NCI-H146 (cell line): ENCODE results near the gene GBP7.
"Not testable (repeated sequence)": the region's sequence is repeated elsewhere in the genome, so short reads cannot be mapped to it uniquely, and the experiment has no call there.

Experiments
- DNase-seq: peaks from one replicate; lab custom pipeline; 2025; lab: John Stamatoyannopoulos, UW

Gene GBP7

DNA sequence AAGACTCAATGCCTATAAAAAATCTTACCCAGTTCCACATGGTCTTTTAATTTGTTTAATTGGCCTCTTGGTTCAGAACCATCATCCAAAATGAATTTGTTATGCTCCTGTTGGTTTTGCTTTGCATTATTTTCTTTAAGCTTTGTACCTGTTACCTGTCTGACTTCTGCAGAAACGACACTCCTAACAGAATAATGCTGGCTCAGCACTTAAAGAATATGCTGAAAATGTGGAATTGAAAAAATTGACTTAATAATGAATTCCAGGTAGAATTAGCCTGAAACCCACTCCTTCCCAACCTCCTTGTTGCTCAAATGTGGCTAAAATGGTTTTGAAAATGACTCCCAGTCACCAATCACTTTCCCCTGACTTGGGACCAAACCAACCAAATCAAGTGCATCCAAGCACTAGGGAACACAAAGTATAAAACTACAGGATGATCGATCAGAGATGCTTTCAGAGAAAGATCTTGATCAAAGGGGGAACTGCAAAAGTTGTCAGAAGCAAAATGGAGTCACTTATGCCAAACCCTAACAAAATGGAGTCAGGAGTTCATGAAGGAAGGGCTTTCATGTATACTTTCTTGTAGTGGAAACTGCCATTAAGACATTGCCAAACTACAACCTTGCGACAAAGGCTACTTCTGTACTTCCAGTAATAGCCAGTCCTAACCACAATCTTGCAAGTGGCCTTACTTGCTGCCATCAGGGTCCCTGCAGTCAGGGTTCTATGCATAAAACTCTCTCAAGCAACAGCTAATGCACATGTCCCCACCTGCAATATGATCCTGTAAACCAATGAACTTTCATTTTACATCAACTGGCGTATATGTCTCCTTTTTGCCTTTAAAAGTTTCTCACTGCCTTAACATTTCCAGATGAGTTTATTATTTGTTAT is 5.4 kb downstream of the GBP7 start:
- no peak for DNase-seq

DNA sequence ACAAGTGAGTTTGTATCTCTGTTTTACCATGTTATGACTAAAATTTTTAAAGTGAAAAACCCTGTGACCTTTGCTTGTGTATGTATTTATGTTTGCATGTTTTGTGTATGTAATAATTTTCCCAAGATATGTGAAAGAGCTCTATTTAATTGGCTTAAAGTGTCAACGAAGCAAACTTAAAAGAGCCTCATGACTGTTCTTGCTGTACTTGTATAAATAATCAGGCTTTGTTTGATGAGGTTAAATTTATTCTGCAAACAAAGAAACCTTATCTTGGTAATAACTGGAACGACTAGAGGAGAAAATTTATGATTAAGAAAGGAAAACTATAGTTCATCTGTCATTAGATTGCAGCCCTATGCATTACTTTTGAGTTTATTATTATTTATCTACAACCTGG is 6.6 kb downstream of the GBP7 start:
- no peak for DNase-seq

GRCh38 chr1:89167590-89168230 is 8.1 kb downstream of the GBP7 start:
- DNase-seq: no peak

DNA sequence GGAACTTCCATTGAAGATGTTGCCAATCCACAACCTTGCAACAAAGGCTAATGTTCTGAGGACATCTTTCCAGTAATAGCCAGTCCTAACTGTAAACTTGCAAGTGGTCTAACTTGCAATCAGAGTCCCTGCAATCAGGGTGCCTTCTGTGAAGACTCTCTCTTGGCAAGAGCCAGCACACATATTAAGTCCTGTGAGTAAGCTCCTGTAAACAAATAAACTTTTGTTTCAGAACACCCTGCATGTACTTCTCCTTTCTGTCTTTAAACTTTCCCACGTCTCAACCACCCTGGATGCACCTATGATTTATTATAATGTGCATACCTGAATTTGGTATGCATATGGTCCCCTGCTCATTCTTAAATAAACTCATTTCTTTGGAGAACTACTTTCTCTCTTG is 9.1 kb downstream of the GBP7 start:
- DNase-seq: no peak

GRCh38 chr1:89165811-89166210 is 10.0 kb downstream of the GBP7 start:
- DNase-seq: no peak

DNA sequence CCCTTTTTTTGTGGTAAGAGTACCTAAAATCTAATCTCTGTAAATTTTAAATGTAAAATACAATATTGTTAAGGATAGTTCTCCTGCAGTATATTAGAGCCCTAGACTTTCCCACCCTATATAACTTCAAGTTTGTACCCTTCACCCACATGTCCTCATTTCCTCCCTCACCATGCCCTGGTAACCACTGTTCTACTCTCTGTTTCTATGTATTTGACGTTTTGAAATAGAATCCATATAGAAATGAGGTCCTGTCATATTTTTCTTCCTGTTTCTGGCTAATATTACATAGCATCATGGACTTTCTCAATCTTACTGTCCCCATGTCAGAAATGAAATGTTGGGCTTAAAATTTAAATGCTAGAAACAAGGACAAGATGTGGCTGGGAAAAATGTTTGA is 24.8 kb downstream of the GBP7 start:
- DNase-seq: no peak

GRCh38 chr1:89149976-89150375 is 25.8 kb downstream of the GBP7 start:
- no peak for DNase-seq

GRCh38 chr1:89149229-89149628 is 26.6 kb downstream of the GBP7 start:
- peak; percentile 1 for DNase-seq

DNA sequence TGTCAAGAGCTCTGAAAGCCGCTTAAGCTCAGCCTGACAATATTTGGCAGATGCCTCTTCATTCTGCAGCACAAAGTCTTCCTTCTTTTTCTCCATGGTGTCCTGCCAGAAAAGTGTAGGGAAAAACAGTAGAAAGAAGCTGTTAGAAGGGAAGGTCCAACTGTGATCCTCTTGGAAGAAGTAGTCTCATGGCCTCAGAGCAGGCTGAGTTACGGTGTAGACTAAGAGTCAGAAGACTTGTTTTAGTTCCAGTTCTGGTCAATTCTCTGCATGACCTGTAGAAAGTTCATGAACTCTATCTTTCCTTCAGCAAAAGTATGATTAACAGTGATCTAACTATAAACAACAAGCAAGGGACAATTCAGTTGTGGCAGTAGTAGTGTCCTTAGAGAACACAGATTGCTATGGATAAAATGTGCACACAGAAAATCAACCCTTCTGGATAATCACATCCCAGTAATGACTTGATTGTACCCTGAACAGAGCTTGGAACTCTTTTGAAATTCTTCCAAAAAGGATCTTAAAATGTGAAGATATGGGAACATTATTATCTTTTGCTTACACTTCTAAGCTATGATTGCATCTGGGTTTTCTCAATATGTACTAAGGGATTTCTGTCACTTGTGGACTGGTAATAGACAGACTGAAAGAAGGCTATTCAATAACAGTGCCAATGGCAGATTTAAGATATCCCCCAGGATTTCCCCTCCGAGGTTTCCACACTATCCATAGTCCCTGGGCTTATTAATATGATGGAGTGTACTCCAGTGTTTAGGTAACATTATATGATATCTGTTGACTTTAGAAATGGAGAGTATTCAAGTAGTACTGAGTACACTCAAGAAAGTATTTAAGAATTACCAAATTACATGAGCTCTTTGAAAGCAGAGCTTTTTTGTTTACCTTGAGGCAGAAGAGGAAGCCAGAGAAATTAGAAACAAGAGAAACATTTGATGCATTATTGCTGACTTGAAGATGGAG is 27.8 kb downstream of the GBP7 start:
- DNase-seq: no peak

DNA sequence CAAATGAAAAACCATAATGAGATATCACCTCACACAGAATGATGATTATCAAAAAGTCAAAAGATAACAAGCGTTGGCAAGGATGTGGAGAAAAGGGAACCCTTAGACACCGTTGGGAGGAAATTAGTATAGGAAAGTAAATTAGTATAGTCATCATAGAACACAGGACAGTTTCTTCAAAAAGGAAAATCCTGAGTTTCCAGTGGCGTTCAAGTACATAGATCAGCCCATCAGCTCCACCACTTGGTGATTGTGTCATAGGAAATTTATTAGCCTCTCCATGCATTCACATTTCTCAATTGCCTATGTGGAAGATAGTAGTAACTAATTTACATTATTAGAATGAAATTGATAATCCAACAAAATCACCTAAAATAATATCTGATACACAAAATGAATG is 29.1 kb downstream of the GBP7 start:
- no peak for DNase-seq

- no peak for DNase-seq
These were observed 32.3 kb downstream of the GBP7 start for GRCh38 chr1:89143484-89143883.

DNA sequence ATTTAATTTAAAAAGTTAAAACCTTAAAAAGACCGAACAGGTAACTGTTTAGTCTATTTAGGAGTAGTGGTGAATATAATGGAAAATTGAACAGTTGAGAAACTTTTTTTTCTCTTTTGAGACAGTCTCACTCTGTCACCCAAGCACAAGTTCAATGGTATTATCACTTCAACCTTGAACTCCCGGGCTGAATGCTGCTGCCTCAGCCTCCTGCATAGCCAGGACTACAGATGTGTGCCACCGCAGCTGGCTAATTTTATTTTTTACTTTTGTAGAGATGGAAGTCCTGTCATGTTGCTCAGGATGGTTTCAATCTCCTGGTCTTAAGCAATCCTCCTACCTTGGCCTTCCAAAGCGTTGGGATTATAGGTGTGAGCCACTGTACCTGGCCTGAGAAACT is 33.6 kb downstream of the GBP7 start:
- DNase-seq: no peak

DNA sequence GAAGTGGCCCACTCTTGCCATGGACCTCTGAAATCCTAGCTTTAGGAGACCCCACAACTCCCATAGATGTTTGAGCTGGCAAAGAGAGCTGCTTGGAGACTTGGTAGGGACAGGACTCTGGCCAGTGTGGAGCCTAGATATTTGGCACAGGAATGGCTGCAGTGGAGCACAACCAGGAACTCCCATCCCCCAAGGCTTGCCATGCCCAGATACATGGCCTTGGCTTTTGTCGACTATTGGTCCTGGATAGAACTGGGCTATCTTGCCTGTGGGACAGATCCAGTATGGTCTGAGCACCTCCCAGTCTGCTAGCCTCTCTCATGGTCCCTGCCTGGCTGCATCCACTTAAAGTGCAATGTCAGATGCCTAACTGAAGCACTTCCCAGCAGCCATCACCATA is 42.1 kb downstream of the GBP7 start:
- no peak for DNase-seq

DNA sequence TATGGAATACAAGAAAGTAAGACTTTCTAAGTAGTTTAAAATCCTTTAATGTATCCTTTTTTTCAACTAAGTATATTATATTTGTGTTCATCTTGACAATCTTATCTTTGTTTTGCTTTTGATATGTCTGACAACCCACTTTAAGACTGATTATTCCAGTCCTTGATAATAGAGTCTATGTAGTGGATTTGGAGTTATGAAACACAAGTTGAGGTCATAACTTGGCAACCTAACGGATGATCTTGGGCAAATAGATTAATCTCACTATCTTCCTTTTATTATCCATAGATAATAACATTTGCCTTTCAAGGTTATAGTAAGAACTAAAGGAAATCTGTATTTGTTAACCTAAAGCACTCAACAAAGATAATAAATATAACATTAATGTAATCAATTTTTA is 45.1 kb downstream of the GBP7 start:
- no peak for DNase-seq

DNA sequence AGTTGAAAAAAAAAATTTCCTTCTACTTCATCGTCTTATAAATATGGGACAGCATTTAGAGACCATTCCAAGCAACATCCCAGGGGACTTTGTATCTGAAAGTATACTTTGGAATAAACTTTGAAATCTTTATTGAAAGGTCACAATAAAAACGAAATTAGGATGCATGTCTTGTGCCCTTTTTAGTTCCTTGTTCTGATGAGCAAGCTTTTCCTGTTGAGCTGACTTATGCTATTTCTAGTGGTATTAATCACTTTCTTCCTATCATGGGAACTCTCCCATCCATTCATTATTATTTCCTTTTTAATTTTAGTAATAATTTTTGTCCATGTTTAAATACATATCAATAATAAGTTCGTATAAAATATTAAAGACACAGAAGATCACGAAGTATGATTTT is 45.9 kb downstream of the GBP7 start:
- no peak for DNase-seq

- DNase-seq: not testable (repeated sequence)
These were observed 47.8 kb downstream of the GBP7 start for GRCh38 chr1:89128003-89128458.

DNA sequence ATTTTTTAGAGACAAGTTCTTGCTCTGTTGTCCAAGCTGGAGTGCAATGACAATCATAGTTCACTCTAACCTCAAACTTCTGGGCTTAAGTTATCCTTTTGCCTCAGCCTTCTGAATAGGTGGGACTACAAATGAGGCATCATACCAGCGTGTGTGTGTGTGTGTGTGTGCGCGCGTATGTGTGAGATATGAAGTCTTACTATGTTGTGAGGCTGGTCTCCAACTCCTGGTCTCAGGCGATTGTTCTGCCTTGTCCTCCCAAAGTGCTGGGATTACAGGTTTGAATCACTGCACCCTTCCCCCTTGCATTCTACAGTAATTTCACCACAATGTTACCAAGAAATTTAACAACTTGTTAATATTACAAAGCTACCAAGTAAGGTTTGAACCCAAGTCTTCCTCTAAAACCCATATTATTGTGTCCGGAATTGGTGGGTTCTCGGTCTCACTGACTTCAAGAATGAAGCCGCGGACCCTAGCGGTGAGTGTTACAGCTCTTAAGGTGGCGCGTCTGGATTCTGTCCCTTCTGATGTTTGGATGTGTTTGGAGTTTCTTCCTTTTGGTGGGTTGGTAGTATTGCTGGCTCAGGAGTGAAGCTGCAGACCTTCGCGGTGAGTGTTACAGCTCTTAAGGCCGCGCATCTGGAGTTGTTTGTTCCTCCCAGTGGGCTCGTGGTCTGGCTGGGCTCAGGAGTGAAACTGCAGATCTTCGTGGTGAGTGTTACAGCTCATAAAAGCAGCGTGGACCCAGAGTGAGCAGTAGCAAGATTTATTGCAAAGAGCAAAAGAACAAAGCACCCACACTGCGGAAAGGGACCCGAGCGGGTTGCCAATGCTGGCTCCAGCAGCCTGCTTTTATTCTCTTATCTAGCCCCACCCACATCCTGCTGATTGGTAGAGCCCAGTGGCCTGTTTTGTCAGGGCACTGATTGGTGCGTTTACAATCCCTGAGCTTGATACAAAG is 48.9 kb downstream of the GBP7 start:
- DNase-seq: not testable (repeated sequence)

DNA sequence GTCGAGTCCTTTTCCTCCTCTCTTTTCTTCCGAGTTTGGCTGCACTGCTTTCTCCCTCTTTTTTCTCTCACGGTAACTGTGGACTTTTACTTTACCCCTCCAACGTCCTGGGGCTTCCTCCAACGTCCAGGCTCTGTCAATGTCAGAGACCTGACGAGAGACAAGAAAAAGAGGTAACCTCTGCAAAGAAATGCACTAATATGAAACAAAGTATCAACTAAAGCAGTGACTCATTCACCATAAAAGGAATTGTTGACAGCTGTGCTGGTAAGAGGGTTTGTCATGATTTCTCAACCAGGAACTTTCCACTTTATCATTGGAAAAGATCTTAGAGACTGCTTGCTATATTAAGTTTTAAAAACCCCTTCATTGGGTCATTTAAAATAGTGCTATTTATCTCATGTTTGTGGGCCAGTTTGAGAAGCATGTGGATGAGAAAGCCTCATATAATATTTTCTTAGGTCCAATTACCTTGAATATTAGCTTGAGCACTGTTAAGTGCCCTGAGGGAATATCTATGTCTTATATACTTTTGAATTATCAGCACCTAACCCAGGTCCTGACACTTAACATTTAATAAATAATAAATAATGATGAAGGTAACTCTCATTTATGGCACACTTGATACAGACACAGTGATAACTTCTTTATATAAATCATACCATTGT is 49.8 kb downstream of the GBP7 start, which contains the start of gene GBP2:
Gene GBP2, minus strand, starts transcription at position 202 of the 668 bp plus-strand sequence. CDS start 4,148 bp downstream, outside the sequence.
- DNase-seq: no peak

DNA sequence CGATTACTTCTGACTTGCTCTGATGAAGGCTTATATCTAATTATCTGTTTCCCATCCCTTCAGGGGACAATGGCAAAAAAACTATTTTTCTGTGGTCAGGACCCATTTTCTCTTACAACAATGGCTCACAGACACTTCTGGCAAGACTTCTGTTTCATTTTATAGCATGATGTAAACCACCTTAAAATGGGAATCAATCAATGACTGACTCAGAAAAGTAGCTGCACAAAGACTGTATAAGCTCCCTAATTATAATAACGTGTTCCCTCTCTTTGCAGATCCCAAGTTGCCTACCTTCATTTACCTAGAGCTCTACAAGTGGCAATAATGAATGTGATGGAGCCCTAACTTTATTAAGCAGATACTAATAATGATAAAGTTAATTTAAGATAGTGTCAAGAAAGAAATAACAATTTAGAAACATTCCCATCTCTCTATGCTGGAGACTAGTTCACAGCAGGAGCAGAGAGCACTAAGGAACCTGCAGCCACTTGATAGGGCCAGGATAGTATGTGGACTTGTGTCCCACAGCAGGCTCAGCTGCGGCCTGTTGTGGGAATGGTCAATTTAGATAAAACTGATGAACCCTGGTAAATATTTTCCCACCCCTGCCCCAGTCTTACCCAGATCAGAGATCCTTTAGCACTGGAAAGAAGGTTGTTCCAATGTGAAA is 50.4 kb downstream of the GBP7 start:
- DNase-seq: no peak

- no peak for DNase-seq
These were observed 54.2 kb downstream of the GBP7 start for GRCh38 chr1:89121641-89122040.
